Mesenteric fat pad (tissue), 1 donor: ENCODE results near the gene AP1S3. TPM values are rescaled to one million over a fixed set of nuclear protein-coding genes. Genes with fewer than 3 reads are reported as not detected.

ENCODE experiments used
- DNase-seq: peaks from one replicate; pipeline ENCODE4 v3.0.0-alpha.2; 2020; ENCODE audit warnings: low spot score
- total RNA-seq: library from RNA; stranded (reverse); fragmentation: NEBNext Ultra II Directional; extraction: Animal tissue kit (Norgen Biotek cat#: 25700); gene quantifications from one replicate; pipeline ENCODE4 v1.2.1, GENCODE V29; 2021
- donor health status: DM: yes; HTN: yes; CAD: no.

The AP1S3 gene
- total RNA-seq, 1 donor from 2014 or later: 0.61 TPM

DNA sequence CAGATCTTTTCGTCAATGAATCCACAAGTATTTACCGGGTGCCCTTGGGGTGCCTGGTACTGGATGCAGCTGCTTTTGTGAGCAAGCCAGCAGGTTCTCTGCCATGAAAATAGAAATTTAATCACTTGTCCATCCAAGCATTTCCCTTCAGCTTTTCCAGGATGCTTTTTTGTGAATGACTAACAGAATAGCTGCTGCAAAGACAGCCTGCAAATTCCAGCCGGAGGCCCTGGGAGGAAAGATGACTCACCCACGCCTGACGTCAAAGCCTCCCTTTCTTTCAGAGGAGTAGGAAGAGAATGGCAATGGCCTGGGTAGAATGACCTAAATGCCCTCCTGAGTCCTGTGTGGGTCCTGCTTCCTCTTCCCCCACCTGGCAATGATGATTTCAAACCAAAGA is 111.9 kb downstream of the AP1S3 start:
- no peak for DNase-seq

DNA sequence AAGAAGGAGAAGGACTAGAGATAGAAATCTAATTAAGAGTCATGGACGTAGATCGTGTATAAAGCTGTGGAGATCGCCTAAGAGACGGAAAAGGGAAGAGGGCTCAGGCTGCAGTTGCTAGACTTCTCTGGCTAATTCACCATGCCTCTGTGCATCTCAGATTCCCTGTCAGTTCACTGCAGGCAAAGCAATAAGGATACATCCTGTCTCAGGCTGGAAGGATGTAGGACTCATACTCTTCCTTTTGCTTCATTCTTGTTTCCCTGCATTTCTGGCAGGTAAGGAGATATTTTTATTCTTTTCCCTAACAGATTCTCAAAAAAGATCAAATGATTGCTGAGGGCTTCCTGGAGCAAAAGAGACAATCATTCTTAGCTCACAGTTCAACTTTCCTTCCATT is 112.5 kb downstream of the AP1S3 start:
- no peak for DNase-seq

DNA sequence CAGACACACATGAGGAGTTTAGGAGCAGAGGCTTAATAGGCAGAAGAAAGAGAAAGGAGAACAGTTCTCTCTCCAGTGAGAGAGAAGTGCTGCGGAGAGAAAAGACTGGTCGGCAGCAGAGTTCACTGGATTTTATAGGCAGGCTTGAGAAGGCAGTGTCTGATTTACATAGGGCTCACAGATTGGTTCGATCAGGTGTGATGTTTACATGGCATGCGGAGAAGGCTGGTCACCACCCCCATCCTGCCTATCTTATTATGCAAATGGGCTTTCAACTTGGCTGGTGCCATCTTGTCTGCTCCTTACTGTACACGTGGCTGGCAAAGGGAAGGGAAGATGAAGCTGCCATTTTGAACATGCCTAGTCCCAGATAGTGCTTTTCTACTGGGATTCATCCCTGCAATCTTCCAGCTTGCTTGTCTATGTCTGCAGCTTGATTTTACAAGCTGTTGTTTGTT is 113.4 kb downstream of the AP1S3 start:
- DNase-seq: no peak

DNA sequence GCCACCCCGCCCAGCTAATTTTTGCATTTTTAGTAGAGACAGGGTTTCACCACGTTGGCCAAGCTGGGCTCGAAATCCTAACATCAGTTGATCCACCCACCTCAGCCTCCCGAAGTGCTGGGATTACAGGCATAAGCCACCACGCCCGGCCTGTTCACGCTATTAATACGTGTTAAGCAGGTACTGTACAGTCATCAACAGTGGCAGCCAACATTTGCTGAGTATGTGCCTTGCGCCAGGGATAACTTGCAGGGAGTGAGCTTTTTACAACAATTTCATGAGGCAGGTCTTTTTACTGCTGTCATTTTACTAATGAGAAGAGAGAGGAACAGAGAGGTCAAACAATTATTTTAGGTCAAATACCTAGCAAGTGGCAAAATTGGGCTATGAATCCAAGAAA is 115.2 kb downstream of the AP1S3 start:
- DNase-seq: no peak

DNA sequence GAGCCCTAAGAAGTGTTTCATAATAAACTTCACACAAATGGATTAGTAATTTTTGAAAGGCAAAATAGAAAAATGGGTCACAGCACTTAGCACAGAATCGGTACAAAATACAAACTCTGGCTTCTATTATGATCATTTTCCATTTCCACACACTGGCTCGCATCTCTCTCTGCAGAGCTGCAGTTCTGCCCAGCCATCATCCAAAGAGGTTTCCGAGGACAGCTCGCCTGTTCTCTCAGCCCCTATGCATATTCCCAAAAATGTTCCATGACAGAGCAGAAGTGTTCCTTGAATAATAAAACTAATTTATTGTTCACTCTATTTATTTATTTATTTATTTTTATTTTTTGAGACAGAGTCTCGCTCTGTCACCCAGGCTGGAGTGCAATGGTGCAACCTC is 115.6 kb downstream of the AP1S3 start:
- DNase-seq: no peak

DNA sequence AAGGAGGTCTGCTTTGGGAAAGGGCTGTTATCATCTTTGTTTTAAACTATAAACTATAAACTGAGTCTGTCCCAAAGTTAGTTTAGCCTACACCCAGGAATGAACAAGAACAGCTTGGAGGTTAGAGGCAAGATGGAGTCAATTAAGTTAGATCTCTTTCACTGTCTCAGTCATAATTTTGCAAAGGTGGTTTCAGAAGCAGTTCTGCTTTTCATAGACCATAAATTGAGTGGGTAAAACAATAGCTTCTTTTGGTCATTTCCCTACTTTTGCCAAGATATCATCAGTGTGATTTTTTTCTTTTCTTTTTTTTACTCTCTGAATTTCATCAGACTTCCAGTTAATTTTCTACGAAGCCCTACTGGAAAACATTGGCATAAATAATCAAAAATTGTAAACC is 117.0 kb downstream of the AP1S3 start:
- no peak for DNase-seq

DNA sequence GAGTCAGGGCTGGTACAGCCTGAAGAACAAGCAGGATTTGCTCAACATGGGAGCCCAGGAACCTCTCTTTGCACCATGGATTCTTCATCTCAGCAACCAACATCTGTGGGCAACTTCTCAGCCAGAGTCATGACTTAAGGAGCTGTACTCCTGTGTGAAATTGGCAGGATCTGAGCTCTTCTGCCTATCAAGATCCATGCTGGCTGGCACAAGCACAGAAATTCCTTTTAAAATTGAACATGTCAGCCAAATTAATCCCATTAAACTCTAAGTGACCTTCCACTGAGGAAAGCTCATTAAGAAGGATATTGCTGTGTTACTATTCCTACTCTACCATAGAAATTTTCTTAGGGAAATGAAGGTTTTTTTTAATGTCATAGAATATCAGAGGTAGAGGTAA is 124.7 kb downstream of the AP1S3 start:
- DNase-seq: no peak

DNA sequence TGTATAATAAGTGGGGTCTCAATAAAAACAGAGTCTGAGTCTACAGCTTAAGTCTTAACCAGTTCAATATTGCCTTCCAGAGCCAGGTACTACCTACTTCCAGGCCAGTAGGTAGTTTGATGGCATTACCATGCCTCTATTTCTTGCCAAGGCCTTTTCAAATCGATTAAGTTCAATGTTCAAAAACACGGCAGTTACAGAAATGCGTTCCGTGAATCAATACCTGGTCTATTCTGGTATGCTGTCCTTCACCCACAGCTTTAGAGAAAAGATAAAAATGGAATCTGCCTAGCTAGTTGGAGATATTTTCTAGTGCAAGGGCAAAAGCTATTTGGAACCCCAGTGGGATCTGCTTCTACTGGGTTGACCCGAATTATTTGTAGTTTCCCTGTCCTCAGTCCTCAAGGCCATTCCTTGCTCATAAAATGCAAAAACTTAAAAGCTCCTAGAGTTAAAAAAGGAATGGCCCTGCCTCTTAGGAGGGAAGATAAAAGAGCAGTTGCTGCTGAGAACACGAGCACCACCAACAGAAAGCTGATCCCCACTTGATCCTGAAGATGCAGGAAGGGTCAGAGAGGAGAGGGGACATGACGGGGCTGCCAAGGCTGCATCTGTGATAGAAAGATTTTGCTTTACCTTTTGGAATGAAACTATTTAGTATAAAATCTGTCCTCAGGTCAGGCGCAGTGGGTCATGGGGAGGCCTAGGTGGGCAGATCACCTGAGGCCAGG is 125.6 kb downstream of the AP1S3 start:
- no peak for DNase-seq

Other genes with a start within 250 kb of the AP1S3 start
- gene SCG2, start 235.2 kb downstream of the AP1S3 start, total RNA-seq: 0.19 TPM
- gene WDFY1, start 107.8 kb upstream of the AP1S3 start, total RNA-seq: 41.7 TPM
- 19.2 TPM for gene MRPL44, start 119.9 kb upstream of the AP1S3 start, total RNA-seq
- gene SERPINE2, start 201.7 kb upstream of the AP1S3 start, total RNA-seq: 56.4 TPM